DMS153 treated with DMSO at 0.1 percent for 48 hours (cell line): ENCODE data around the gene HS6ST3.
"Not testable (repeated sequence)": the region's sequence is repeated elsewhere in the genome, so short reads cannot be mapped to it uniquely, and the experiment has no call there.

Experiments
- DNase-seq: peaks from one replicate; lab custom pipeline; 2025; ENCODE audit not compliant: unreplicated experiment; lab: John Stamatoyannopoulos, UW

HS6ST3 gene

GRCh38 chr13:96524398-96525020, 434.6 kb downstream of the HS6ST3 start:
- not testable (repeated sequence) for DNase-seq

- DNase-seq, result no peak
These were observed 435.8 kb downstream of the HS6ST3 start for GRCh38 chr13:96525715-96526114.

- DNase-seq, result no peak
These were observed 437.6 kb downstream of the HS6ST3 start for GRCh38 chr13:96527497-96527896.

GRCh38 chr13:96532804-96533203, 442.9 kb downstream of the HS6ST3 start:
- no peak for DNase-seq

- no peak for DNase-seq
These were observed 443.5 kb downstream of the HS6ST3 start for GRCh38 chr13:96533408-96533807.

GRCh38 chr13:96539791-96540190, 449.9 kb downstream of the HS6ST3 start:
- no peak for DNase-seq

GRCh38 chr13:96540670-96541069, 450.8 kb downstream of the HS6ST3 start:
- no peak for DNase-seq

GRCh38 chr13:96542986-96543385, 453.1 kb downstream of the HS6ST3 start:
- DNase-seq, result no peak

- no peak for DNase-seq
These were observed 455.1 kb downstream of the HS6ST3 start for GRCh38 chr13:96544957-96545356.

- no peak for DNase-seq
These were observed 456.6 kb downstream of the HS6ST3 start for GRCh38 chr13:96546463-96546862.

- peak; percentile 26 for DNase-seq
These were observed 461.6 kb downstream of the HS6ST3 start for GRCh38 chr13:96551546-96551945.

GRCh38 chr13:96552559-96552958, 462.7 kb downstream of the HS6ST3 start:
- DNase-seq, result no peak

GRCh38 chr13:96553796-96554195, 463.9 kb downstream of the HS6ST3 start:
- DNase-seq, result no peak

GRCh38 chr13:96573563-96573962, 483.7 kb downstream of the HS6ST3 start:
- no peak for DNase-seq

GRCh38 chr13:96575423-96576320, 485.8 kb downstream of the HS6ST3 start:
- DNase-seq, result no peak

- DNase-seq, result no peak
These were observed 491.8 kb downstream of the HS6ST3 start for GRCh38 chr13:96581741-96582140.

GRCh38 chr13:96615252-96615651, 525.3 kb downstream of the HS6ST3 start:
- DNase-seq, result no peak

- no peak for DNase-seq
These were observed 527.6 kb downstream of the HS6ST3 start for GRCh38 chr13:96617528-96617927.

GRCh38 chr13:96621634-96622183, 531.8 kb downstream of the HS6ST3 start:
- no peak for DNase-seq

GRCh38 chr13:96629331-96629730, 539.4 kb downstream of the HS6ST3 start:
- DNase-seq, result no peak

- DNase-seq, result no peak
These were observed 542.8 kb downstream of the HS6ST3 start for GRCh38 chr13:96632536-96633320.
